Cardiac muscle cell (in vitro differentiated cells and primary cell): ENCODE data around the gene SUCLG2. TPM values are rescaled to one million over a fixed set of nuclear protein-coding genes. Genes with fewer than 3 reads are reported as not detected.

ENCODE experiments used
- DNase-seq, 2 donors: peaks; one replicate each; pipeline versions ENCODE4 v3.0.0 to v3.0.0-alpha.2; 2010 to 2017; ENCODE audit warnings: low read depth in 1 of 2, low spot score in 1 of 2
- H3K27ac ChIP-seq: fragments of 200-600 bp; sonication (generic); 2 replicates; pipeline ENCODE4 v1.5.1; 2016
- H3K27me3 ChIP-seq: fragments of 200-600 bp; sonication (generic); 2 replicates; pipeline ENCODE4 v1.6.0; 2016; ENCODE audit warnings: control low read depth
- H3K36me3 ChIP-seq: fragments of 200-600 bp; sonication (generic); 2 replicates; pipeline ENCODE4 v1.5.1; 2016; ENCODE audit warnings: control low read depth
- H3K4me1 ChIP-seq: fragments of 200-600 bp; sonication (generic); 2 replicates; pipeline ENCODE4 v1.8.1; 2017; ENCODE audit warnings: low read depth, mild to moderate bottlenecking, mixed run types
- H3K4me3 ChIP-seq: fragments of 200-600 bp; sonication (generic); 2 replicates; pipeline ENCODE4 v1.5.1; 2016; ENCODE audit warnings: mild to moderate bottlenecking
- H3K9me3 ChIP-seq: fragments of 200-600 bp; sonication (generic); 2 replicates; pipeline ENCODE4 v1.5.1; 2017; ENCODE audit warnings: low read depth, mild to moderate bottlenecking, control low read depth
- CTCF ChIP-seq: IDR thresholded peaks from 2 replicates; pipeline ENCODE4 v1.5.1; 2012; ENCODE audit warnings: low read depth, mild to moderate bottlenecking, low read length
- polyA plus RNA-seq: library from polyadenylated mRNA; unstranded; fragments of >200 nt; fragmentation: Nextera tagmentation; extraction: Ambion mirVana; gene quantifications from 2 replicates; pipeline ENCODE4 v1.2.1, GENCODE V29; 2016
- total RNA-seq: library from RNA; depleted of rRNA; stranded (reverse); fragments of >200 nt; gene quantifications from 2 replicates; pipeline ENCODE4 v1.2.3, GENCODE V29; 2016

Gene SUCLG2
- total and polyA plus RNA-seq, 2 experiments from 2014 or later, result 38.4 to 39.0 TPM

- no peaks in the 10 kb centered on the region for H3K9me3 ChIP-seq
- no peaks in the 10 kb centered on the region for H3K36me3 ChIP-seq
- H3K4me3 ChIP-seq, result no peak overlapping the region
- no peak for TF ChIP-seq CTCF
- H3K4me1 ChIP-seq, result no peaks in the 10 kb centered on the region
- H3K27me3 ChIP-seq, result no peaks in the 10 kb centered on the region
- no peak overlapping the region for H3K27ac ChIP-seq
- DNase-seq, result no peak
Observed at GRCh38 chr3:67361323-67361722, 293.1 kb downstream of the SUCLG2 start.

GRCh38 chr3:67357610-67358458 lies 296.6 kb downstream of the SUCLG2 start:
- TF ChIP-seq CTCF, result peak; percentile 34
- peak; percentile 34 to 71 for DNase-seq
- Histone ChIP-seq H3K4me1 (no peaks in the 10 kb centered on the region), H3K27me3 (no peaks in the 10 kb centered on the region), H3K27ac (no peak overlapping the region), H3K4me3 (no peak overlapping the region), H3K9me3 (no peaks in the 10 kb centered on the region), H3K36me3 (no peaks in the 10 kb centered on the region)

GRCh38 chr3:67349551-67350174 lies 304.7 kb downstream of the SUCLG2 start:
- no peaks in the 10 kb centered on the region for H3K27me3 ChIP-seq
- H3K4me3 ChIP-seq, result no peak overlapping the region
- H3K36me3 ChIP-seq, result no peaks in the 10 kb centered on the region
- DNase-seq, result no peak
- H3K4me1 ChIP-seq, result no peaks in the 10 kb centered on the region
- H3K9me3 ChIP-seq, result no peaks in the 10 kb centered on the region
- no peak overlapping the region for H3K27ac ChIP-seq
- no peak for TF ChIP-seq CTCF

- Histone ChIP-seq H3K4me1 (no peaks in the 10 kb centered on the region), H3K27me3 (no peaks in the 10 kb centered on the region), H3K36me3 (no peaks in the 10 kb centered on the region), H3K27ac (no peak overlapping the region), H3K9me3 (no peaks in the 10 kb centered on the region), H3K4me3 (no peak overlapping the region)
- no peak for TF ChIP-seq CTCF
- no peak for DNase-seq
Observed at GRCh38 chr3:67346081-67346480, 308.3 kb downstream of the SUCLG2 start.

- Histone ChIP-seq H3K27ac (no peak overlapping the region), H3K27me3 (no peaks in the 10 kb centered on the region), H3K36me3 (no peaks in the 10 kb centered on the region), H3K9me3 (no peaks in the 10 kb centered on the region), H3K4me3 (no peak overlapping the region), H3K4me1 (no peaks in the 10 kb centered on the region)
- DNase-seq, result no peak
- no peak for TF ChIP-seq CTCF
Observed at GRCh38 chr3:67335813-67336212, 318.6 kb downstream of the SUCLG2 start.
